HG03520 (cell line): ENCODE results near the gene SCUBE1.

Source experiments
- ATAC-seq: cut with Tn5 transposase; IDR thresholded peaks from one replicate; pipeline ENCODE4 v1.9.1; 2021; ENCODE audit warnings: mild to moderate bottlenecking, moderate library complexity; ENCODE audit not compliant: unreplicated experiment

Gene SCUBE1

DNA sequence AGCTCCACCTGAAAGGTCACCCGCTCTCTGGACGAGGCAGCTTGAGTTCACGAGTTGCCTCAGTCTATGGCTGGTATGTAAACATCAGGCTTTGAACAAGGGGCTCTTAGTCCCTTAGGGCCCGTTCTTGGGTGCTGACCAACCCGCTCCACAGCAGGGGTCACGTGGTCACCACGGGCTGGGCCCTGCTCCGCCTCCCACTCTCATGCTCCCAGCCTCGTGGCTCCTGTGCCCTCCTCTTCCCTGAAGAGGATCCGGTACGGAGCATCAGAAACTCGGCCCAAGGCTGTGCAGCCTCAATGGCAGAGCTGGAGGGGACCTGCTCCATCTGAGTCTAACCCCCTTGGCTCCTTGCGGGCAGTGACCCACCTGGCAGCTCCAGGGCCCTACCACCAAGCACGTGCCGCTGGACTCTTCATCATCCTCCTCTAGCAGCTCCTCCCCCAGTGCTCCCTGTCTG, 102.0 kb downstream of the SCUBE1 start:
- no peak for ATAC-seq

DNA sequence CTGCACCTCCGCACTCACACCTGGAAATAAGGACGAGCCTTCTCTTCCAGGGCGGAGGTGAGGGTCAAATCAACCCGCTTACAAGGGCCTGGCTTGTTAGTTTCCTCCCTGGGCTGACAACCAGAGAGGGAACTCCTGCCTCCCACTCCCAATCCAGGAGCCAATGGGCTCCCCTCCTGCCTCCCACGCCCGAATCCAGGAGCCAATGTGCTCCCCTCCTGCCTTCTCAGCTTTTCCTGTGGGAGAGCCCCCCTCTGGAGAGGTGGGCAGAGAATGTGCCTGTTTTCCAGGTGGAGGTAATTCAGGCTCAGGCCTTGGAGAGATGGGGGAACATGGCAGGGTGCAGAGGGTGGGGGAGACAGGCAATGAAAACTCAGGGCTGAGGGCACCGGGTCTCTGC, 102.6 kb downstream of the SCUBE1 start:
- no peak for ATAC-seq

DNA sequence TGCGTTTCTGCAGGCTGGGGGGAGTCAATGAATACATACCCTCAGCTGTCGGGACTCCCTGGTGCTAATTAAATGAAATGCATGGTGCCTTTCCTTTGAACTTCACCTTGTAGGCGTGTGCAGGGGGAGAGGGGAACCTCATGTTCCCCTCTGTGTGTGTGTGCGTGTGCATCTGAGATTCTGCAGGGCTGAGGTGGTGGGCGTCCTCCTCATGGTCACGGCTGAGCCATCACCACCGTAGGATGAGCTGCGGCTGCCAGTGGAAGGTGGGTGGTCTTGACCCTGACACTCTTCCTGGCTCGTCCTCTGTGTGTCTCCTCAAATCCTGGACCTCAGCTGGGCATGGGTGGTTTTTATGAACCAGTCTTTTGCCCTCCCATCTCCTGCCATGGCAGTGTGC, 103.2 kb downstream of the SCUBE1 start:
- ATAC-seq = no peak

DNA sequence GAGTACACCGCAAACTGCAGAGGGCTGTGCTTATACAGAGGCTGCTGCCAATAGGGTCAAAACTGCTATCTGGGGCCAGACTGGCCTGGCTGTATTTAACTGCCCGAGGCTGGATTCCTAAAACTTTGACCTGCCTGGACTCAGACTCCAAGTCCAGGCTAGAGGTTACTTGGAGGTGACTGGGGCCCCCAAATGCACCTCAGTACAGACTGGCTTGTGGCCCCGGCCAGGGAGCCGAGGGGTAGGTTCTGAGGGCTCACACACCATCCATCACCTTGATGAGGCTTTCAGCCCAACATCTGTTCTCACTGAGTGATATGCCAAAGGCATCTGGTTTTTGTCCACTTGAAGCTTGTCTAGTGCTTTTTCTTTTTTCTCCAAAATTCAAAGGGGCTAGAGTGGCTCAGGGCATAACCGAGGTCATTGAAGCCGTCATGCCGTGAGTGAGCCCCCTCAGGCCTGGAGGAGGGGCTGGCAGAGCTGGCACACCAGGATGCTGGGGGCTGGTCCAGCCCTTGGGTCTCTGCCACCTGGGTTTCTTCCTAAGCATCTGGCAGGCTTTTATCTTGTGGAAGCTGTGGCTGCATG, 103.9 kb downstream of the SCUBE1 start:
- no peak for ATAC-seq

DNA sequence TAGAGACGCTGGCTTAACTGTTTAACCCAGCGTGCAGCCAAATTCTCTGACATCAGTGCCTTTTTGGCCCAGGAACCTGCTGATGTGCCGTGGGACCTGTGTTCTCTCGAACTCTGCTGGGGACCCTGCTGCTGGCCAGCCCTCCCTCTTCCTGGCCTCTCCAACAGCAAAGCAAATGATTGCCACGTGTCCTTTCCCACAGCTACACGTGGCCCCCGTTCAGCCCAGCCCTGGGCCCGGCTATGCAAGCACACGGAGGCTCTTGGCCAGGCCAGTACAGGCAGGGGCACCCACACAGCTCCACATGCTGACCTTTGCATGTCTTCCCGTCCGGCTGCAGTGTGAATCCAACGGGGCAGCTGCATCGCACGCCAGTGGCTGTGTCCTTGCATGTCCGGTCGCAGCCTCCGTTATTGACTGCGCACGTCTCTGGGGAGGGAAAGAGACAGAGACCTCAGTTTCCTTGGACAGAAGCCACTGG, 104.6 kb downstream of the SCUBE1 start:
- ATAC-seq = no peak

DNA sequence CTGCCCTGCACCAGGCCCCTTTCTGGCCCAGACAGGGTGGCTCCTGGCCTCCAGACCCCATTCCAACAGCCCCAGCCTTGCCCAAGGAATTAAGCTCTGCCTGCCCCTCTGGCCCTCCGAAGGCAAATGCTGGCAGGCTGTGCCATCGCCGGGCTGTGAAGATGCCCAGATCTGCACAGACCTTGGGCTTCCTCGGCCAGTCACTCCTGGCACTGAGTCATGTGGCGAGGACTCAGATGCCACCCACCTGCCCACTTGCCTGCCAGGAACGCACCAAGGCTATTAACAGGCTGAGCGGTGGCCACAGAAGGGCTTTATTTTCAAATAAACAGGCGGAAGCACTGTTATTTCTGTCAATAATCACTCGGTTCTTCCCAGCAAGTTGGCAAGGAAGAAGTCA, 105.9 kb downstream of the SCUBE1 start:
- ATAC-seq = no peak

DNA sequence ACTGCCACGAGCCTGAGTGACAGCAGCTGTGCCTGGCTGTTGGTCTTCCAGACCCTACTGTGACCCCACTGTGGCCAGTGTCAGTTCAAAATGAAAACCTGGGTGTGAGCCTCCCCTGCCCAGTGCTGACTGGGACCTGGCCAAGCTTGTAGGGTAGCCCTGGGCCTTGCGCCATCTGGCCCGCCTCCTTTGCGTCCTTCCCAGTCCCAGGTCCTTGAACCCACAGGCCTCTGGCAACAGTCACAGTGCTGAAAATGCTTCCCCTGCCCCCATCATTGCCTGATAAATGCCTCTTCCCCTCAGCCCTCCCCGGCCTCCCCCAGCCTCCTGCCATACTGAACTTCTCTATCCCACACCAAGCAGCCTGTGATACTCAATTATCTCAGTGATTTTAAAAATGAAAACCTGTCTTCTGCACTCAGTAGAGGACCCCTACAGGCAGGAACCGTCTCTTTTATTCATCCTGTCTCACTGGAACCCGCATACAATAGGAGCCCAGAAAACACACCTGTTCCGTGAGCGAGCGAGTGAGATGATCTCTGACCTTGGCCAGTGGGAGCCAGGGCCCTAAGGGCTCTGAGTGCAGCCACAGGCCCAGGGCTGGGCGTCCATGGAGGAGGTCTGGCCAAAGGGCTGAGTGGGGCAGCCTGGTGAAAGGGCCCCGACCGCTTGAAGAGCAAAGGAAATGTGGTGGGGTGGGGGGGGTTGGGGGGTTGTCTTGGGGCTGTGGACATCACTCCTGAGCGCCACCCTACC, 106.6 kb downstream of the SCUBE1 start:
- ATAC-seq = no peak

DNA sequence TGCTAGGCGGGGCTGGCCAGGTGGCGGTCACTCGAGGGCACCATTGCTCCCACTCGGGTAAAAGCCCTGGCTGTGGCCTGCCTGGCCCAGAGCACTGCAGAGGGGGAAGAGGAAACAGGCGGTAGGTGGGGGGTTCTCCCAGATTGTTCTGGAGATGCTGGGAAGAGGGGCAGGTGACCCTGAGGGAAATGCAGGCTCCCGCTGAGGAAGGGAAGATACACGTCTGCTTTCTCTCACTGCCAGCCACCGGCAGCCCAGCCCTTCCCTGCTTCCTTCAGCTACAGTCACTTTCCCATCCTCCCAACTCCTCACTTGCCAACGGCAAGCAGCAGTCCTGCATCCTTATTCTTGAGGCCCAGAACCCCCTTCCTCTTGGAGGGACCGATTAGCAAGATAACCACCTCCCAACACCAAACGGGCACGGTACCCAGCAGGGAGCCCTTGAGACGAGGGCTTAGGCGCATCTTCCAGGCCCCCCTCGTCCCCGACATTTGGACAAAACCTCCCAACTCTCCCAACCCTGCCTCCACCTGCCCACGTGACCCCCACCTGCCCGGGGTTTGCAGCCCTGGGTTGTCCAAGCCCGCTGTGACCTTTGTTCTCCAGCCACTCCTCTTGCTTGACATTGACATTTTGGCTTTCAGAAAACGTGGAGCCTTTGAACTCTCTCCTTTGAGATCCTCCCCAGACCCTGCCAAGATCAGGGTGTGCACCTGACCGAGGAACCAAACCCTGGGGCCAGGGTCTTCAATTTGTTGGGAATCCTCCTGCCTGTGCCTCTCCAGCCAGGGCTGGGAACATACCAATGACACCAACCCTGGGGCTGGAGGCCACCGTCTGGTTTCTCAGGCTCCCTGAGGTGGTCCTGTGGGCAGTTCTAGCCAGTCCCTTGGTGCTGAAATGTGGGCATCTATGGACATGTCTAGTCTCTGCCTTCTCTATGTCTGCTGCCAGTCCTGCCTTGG, 107.4 kb downstream of the SCUBE1 start:
- ATAC-seq = no peak

DNA sequence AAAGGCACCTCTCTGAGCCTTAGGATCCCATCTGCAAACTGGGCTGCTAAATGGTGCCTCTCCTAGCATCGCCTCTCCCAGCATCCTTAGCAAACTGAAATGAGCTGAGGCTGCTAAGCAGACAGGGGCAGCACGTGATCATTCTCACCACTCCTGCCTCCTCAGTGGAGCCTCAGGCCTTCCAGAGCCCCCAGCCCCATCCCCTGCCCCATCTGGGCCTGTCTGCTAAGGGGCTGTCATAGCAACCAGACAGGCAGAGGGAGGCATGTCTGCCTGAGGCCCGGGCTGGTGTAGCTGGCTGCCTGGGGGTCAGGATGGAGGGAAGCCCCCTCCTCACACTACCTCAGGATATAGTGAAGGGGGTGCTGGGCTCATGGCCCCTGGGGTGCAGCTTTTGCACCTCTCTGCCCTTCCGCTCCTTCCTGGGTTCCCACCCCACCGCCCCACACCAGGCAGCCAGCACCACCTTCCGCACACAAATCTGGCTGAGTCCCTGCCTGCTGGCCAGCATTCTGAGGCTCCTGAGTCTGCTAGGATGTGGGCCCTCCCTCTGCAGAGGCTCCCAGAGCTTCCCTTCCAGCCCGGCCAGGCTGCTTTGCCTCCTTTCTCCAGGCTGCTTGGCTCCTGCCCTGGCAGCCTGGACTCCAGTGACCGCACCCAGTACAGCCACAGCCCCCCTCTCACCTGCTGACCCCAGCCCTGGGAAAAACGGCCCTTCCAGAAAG, 108.7 kb downstream of the SCUBE1 start:
- no peak for ATAC-seq

DNA sequence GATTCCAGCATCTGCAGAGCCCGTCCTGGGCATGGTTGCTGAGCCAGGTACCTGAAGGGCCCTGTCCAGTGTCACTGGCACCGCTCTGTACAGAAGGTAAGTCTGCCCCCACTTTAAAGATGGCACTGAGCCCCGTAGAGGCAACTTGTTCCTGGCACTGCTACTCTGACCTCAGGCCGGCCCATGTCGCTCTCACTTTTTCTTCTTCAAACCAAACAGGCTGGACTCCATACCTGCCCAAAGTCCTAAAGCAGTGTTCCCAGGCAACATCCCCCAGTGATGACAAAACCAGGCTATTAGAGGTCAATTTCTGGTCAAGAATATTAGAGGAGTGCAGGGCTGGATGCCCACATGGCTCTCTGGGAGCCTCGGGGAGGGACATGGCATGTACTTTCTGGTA, 109.6 kb downstream of the SCUBE1 start:
- no peak for ATAC-seq

DNA sequence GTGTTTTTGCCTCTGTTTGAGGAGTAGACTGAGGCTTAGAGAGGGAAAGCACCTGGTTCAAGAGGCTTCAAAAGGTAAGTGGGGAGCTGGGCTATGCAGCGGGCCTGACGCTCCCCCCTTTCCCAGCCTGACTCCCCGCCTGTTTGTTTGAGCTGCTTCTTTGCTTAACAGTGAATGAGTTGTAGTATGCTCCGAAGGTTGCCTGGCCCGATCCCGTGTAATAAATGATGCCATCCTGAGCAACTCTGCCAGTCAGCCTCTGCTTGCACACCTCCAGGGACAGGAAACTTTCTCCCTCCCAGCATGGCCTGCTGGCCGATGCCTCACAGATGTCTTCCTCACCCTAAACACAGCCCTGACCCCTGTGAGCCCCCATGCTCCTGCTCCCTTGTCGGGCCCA, 110.7 kb downstream of the SCUBE1 start:
- no peak for ATAC-seq

DNA sequence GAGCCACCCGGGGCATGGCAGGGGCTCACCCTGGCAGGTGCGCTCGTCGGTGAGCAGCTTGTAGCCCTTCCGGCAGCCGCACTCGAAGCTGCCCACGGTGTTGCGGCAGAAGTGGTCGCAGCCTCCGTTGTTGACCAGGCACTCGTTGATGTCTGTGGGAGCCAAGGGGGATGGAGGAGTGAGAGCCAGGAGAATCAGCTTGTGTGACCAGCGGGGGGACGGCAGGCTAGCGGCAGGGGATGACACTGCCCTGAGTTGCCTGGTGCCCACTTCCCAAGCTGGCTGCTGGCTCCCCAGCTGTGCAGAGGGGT, 111.5 kb downstream of the SCUBE1 start:
- no peak for ATAC-seq

DNA sequence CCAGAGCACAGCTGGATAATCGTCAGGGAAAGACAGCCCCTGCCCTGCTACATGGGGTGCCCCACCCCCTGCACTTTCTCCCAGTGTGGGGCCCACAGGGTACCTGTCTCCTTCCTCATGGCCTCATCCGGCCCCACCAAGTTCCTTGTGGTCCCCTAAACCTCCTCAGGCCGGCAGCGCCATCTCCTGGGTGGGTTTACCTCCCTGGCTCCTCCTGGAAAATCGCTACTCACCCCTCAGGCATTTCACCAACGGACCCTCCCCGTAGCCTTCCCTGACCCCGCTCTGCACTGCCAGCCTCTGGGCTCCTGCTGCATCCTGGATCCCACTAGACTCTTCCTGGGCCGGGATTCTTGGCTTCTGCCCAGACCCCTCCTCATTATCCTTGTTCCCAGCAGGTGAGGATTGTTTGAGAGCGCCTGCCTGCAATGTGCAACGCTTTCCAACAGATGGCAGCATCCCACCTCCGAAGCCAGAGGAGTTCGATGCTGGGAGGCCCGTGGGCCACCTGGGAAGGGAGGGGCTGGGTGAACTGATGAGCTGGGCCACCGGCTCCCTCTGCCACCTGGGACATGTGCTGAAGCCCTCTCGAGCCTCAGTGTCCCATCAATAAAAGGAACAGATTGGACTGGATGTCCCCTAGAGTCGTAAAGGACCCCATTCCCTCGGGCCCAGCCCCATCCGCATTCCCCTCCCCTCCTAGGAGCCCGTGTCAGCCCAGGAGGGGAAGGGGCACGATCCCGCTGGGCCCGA, 112.0 kb downstream of the SCUBE1 start:
- ATAC-seq = no peak

DNA sequence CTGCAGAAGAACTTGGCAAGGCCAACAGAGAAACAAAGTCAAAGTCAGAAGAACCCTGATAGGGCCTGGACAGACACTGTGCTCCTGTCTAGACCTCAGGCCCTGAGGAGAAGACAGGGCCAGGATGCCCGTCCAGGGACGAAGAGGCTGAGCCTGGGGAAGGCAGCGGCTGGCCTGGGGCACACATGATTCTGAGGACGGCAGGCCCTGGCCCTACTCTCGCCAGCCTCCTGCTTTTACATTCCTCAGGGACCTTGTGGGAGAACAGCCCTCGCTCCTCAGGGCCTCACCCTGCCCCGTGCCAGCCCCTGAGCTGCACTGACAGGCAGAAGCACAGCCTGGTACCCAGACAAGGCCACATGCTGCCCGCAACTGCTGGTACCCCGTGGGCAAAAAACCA, 112.6 kb downstream of the SCUBE1 start:
- ATAC-seq = no peak

DNA sequence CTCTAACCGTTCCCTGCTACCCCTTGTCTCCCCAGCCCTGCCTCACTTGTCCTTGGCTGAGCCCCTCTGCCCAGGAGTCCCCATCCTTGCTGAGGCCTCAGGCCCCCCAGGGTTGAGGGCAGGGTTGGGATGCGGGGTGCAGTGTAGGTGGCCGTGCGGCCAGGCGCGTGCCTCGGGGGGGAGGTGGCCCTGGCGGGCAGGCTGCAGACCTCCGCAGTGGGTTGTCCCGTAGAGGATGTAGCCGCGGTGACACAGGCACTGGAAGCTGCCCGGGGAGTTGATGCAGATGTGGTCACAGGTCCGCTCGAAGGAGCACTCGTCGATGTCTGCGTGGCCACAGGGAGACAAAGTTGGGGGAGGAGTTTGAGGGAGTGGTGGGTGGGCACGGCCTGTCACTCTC, 114.3 kb downstream of the SCUBE1 start:
- no peak for ATAC-seq

DNA sequence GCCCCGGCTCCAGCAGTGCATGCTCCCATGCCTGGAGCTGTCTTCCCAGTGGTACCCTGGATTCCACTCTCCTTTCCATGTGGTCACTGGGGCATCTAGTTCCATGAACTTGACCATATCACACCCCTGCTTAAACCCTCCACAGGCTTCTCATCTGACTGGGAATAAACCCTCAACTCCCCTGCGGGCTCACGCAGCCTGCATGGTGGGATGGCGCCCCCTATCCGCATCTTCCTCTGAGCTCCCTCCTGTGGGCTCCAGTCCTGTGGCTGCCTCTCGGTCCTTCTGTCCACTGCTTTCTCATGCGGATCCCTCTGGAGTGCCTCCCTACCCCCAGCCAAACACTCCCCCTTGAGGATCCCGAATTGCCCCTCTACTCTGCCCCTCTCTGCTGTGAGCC, 114.8 kb downstream of the SCUBE1 start:
- ATAC-seq = no peak

DNA sequence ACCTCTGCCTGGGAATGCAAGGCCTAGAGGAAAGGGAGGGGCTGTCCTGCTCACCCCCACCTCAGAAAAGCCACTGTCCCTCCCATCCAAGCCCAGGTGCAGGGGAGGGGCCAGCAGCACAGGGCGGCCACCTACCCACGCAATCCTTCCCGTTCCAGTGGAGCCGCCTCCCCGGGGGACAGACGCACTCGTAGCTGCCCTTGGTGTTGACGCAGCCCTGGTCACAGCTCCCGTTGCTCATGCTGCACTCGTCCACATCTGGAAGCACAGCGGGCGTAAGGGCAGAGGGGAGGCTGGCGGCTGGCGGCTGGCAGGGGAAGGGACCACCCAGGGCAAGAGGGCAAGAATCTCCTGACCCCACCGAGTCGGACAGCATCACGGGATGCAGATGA, 115.9 kb downstream of the SCUBE1 start:
- no peak for ATAC-seq

DNA sequence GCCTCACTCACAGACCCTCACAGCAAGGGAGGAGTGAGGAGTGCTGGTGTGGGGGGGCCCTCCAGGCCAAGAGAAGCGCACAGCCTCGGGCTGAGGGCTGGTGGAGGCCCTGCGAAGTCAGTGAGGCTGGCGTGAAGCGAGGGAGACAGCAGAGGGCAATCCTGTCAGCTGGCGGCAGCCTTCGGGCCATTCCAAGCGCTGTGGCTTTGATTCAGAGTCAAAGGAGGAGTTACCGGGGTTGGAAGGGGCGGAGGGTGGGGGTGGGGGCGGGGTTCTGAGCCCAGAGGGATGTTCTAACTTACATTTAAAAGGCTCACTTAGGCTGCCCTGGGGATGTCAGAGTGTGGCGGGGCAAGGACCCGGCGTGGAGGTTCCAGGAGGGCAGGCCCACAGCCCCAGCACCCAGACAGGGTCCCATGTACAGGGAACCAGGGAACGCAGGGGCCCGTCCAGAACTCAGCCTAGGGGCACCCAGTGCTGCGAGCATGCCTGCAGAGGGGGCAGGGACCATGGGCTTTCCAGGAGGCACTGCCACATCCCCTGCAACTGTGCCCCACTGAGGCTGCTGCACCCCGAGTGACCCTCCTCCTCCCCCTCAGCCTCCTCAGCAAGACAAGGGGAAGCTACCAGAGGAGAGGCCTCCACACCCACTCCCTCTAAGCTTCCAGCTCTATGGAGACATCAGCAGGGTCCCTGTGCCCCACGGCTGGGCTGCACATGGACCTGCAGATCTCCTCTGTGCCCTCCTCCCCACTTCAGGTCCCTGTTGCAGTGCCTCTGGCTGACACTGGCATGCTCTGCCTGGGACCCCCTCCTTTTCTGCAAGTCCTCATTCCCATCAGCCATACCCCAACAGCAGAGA, 116.6 kb downstream of the SCUBE1 start:
- ATAC-seq = no peak

DNA sequence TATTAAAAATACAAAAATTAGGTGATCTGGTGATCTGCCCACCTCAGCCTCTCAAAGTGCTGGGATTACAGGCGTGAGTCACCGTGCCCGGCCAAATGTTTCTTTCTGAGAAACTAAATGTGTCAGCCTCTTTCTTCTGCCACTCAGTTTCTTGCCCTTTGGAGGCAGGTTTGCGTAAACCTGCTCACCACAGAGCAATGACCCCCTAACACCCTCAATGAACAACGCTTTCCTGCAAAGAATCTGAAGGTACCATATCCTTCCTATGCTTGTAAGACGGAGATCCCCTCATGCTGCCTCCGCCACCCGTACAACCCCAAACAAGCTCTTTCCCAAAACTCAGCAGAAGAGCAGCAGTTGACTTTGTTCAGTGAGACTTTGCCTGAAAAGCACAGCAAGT, 117.6 kb downstream of the SCUBE1 start:
- no peak for ATAC-seq
